Measurements from ENCODE around the gene PMM2.

The PMM2 gene

DNA sequence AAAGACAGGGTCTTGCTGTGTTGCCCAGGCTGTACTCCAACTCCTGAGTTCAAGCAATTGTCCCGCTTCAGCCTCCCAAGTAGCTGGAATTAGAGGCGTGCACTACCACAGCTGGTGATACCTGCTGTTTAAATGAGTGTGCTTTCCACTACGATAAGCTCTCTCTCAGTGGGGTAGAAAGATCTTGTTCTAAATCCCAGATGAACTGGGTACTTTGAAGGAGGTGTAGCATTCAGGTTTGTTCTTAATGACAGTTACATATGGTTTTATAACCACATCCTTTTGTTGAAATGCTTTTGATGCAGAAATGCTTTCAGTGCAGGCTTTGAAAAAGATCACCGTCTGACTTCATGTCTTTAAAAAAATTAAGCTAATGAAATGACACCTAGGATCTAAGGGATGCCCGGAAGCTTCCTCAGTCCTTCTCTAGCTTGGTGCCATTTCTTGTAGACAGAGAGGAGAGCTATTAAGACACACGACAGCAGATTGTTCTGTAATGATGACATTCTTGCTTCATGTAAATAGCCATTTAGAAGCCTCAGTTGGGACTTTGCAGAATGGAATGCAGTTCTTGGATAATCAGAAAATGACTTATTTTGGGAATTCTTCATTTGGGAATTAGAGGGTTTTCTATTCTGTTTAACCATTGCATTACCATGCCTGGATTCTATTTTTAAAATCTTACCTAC is 19.5 kb downstream of the PMM2 start:
- TF ChIP-seq EGR1 (IDR thresholded peaks at IDR 0.05) (no peak), EP300 (IDR thresholded peaks at IDR 0.05; ENCODE audit: borderline replicate concordance) (no peak), YY1 (IDR thresholded peaks at IDR 0.05; ENCODE audit: low read depth) (no peak), TCF12 (IDR thresholded peaks at IDR 0.05; ENCODE audit: low read depth) (no peak), RAD21 (IDR thresholded peaks at IDR 0.05; ENCODE audit: low read depth) (no peak), MAX (IDR thresholded peaks at IDR 0.05) (no peak), TAF1 (IDR thresholded peaks at IDR 0.05; ENCODE audit: low read depth) (no peak), USF1 (IDR thresholded peaks at IDR 0.05) (no peak), FOXM1 (IDR thresholded peaks at IDR 0.05; ENCODE audit: borderline replicate concordance, low read depth) (no peak), NFIC (IDR thresholded peaks at IDR 0.05) (no peak), ZBTB7A (IDR thresholded peaks at IDR 0.05; ENCODE audit: low read depth) (no peak), REST (IDR thresholded peaks at IDR 0.05; ENCODE audit: low read depth) (no peak)

DNA sequence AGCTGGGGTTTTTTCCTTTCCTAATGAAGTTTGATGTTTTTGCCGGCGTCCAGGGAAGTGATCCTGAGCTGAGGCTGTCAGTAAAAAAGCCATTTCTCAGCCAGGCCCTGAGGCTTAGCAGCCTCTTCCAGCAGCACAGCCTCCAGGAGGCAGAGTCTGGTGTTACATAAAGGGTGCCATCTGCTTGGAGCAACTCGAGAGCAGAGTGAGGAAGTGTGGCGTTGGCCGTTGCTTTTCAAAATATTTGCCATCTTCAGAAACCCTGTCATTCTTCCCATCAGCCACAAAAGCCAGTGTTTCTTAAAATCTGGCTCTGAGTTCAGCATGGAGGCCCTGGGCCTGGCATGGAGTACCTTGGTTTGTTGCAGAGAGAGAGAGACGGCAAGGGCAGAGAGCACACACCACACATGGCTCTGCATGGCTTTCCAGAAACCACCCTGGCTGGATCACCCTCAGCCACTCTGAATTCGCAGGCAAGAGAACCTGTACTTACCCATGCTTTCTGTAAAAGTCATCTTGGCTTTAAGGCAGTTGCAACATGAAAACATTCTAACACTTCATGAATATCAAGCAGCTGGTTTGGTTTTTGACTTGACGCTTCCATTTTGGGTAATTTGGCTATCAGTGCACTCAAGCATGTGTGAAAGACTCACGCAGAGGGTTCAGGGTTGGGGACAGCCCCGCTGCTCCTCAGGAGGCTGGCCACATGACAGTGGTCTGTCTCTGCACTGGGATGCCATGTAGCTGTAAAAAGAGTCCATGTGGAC is 21.0 kb downstream of the PMM2 start:
- TF ChIP-seq NFIC (IDR thresholded peaks at IDR 0.05), result no peak
- no peak for TF ChIP-seq EGR1 (IDR thresholded peaks at IDR 0.05)
- no peak for TF ChIP-seq CREB1 (IDR thresholded peaks at IDR 0.05; ENCODE audit: low read depth)
- no peak for TF ChIP-seq RAD21 (IDR thresholded peaks at IDR 0.05; ENCODE audit: low read depth)
- TF ChIP-seq REST (IDR thresholded peaks at IDR 0.05; ENCODE audit: low read depth), result no peak
- TF ChIP-seq TEAD4 (IDR thresholded peaks at IDR 0.05), result no peak
- TF ChIP-seq FOXM1 (IDR thresholded peaks at IDR 0.05; ENCODE audit: borderline replicate concordance, low read depth), result no peak
- TF ChIP-seq MAX (IDR thresholded peaks at IDR 0.05), result no peak
- no peak for TF ChIP-seq ZBTB7A (IDR thresholded peaks at IDR 0.05; ENCODE audit: low read depth)
- TF ChIP-seq CEBPB (IDR thresholded peaks at IDR 0.05), result no peak

DNA sequence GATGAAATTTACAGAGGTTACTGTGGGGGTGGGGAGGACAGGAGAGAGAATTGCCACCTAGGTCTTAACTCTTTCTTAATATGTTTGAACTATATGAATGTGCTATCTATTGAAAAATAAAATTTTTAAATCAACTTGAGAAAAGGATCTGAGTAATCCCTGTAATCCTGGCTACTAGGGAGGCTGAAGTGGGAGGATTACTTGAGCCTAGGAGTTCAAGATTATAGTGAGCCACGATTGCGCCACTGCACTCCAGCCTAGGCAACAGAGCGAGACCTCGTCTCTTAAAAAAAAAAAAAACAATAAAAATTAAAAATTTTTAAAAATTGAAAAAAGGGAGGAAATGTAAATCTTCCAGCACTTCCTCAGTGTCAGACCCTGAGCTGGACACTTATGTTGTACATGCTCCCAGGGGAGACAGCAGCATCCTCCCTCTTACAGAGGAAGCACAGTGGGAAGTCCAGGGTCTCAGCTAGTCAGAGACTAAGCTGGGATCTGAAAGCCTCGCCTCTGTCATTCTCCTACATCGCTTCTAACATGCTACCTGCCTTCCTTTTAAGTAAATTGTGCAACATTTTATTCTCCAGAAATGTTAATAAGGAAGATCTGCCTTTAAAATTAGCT is 21.9 kb downstream of the PMM2 start:
- no peak for TF ChIP-seq EP300 (IDR thresholded peaks at IDR 0.05; ENCODE audit: borderline replicate concordance)
- no peak for TF ChIP-seq YY1 (IDR thresholded peaks at IDR 0.05; ENCODE audit: low read depth)
- no peak for TF ChIP-seq ZBTB7A (IDR thresholded peaks at IDR 0.05; ENCODE audit: low read depth)
- no peak for TF ChIP-seq RAD21 (IDR thresholded peaks at IDR 0.05; ENCODE audit: low read depth)
- no peak for TF ChIP-seq CEBPB (IDR thresholded peaks at IDR 0.05)
- TF ChIP-seq REST (IDR thresholded peaks at IDR 0.05; ENCODE audit: low read depth), result no peak
- TF ChIP-seq TEAD4 (IDR thresholded peaks at IDR 0.05), result no peak
- no peak for TF ChIP-seq EGR1 (IDR thresholded peaks at IDR 0.05)
- TF ChIP-seq MAX (IDR thresholded peaks at IDR 0.05), result no peak

DNA sequence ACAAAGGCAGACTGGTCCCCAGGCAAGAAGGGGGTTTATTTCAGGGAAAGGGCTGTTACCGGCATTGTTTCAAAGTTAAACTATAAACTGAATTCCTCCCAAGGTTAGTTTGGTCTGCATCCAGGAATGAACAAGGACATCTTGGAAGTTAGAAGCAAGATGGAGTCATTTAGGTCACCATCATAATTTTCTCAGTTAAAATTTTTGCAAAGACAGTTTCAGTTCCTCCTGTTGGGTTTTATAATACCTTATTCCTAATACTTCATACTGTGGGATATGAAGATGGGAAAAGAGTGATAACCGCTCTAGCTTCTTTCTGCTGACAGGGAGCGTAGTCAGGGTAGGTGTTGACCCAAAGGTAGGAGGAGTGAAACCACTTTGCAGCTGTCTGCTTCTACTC is 24.8 kb downstream of the PMM2 start:
- TF ChIP-seq USF1 (IDR thresholded peaks at IDR 0.05) (no peak), EGR1 (IDR thresholded peaks at IDR 0.05) (no peak), MAX (IDR thresholded peaks at IDR 0.05) (no peak), ZBTB7A (IDR thresholded peaks at IDR 0.05; ENCODE audit: low read depth) (no peak), RAD21 (IDR thresholded peaks at IDR 0.05; ENCODE audit: low read depth) (no peak), NFIC (IDR thresholded peaks at IDR 0.05) (no peak), FOXM1 (IDR thresholded peaks at IDR 0.05; ENCODE audit: borderline replicate concordance, low read depth) (no peak), REST (IDR thresholded peaks at IDR 0.05; ENCODE audit: low read depth) (no peak), YY1 (IDR thresholded peaks at IDR 0.05; ENCODE audit: low read depth) (no peak), TCF12 (IDR thresholded peaks at IDR 0.05; ENCODE audit: low read depth) (no peak), CREB1 (IDR thresholded peaks at IDR 0.05; ENCODE audit: low read depth) (no peak), EP300 (IDR thresholded peaks at IDR 0.05; ENCODE audit: borderline replicate concordance) (no peak), TEAD4 (IDR thresholded peaks at IDR 0.05) (no peak), CEBPB (IDR thresholded peaks at IDR 0.05) (no peak)

Measured in Ishikawa (cell line).